Keratinocyte (primary cell): ENCODE data around the gene PLEKHO1. TPM values are rescaled to one million over a fixed set of nuclear protein-coding genes. Genes with fewer than 3 reads are reported as not detected.

Experiments used
- DNase-seq: peaks from one replicate; pipeline ENCODE4 v3.0.0-alpha.2; 2011; ENCODE audit warnings: low read depth, missing footprints, low spot score
- FAIRE-seq: peaks from 2 replicates; lab custom pipeline; 2011; peaks lifted over from hg19 to GRCh38; lab: Jason Lieb, UNC
- H2AFZ ChIP-seq: 2 replicates; pipeline ENCODE4 v1.6.0; 2012; ENCODE audit warnings: low read length, control low read depth, inconsistent platforms; ENCODE audit not compliant: control insufficient read depth
- H3K27ac ChIP-seq: 2 replicates; pipeline ENCODE4 v1.5.1; 2011; ENCODE audit warnings: low read length; ENCODE audit not compliant: control insufficient read depth, insufficient read depth
- H3K27me3 ChIP-seq: 3 replicates; pipeline ENCODE4 v1.6.0; 2011; ENCODE audit warnings: low read length; ENCODE audit not compliant: control insufficient read depth, insufficient read depth; ENCODE audit errors: extremely low read depth
- H3K36me3 ChIP-seq, 2 experiments: 2 replicates in 1 of 2; 3 replicates in 1 of 2; pipeline ENCODE4 v1.5.1; 2011; ENCODE audit warnings: low read length in 2 of 2, mild to moderate bottlenecking in 1 of 2; ENCODE audit not compliant: control insufficient read depth in 2 of 2, insufficient read depth in 2 of 2; ENCODE audit errors: extremely low read depth in 1 of 2
- H3K4me1 ChIP-seq: 3 replicates; pipeline ENCODE4 v1.5.1; 2011; ENCODE audit warnings: low read length; ENCODE audit not compliant: control insufficient read depth, insufficient read depth; ENCODE audit errors: extremely low read depth
- H3K4me2 ChIP-seq: 3 replicates; pipeline ENCODE4 v1.6.0; 2011; ENCODE audit warnings: low read depth, low read length; ENCODE audit not compliant: control insufficient read depth, insufficient read depth; ENCODE audit errors: extremely low read depth
- H3K4me3 ChIP-seq, 3 experiments: fragments of 200-600 bp in 1 of 3; sonication (generic) in 1 of 3; 2 replicates in 2 of 3; 3 replicates in 1 of 3; pipeline ENCODE4 v1.5.1; 2011 to 2016; ENCODE audit warnings: low read length in 3 of 3, mild to moderate bottlenecking in 3 of 3, control low read depth in 2 of 3, inconsistent platforms in 1 of 3, low read depth in 1 of 3, mixed read lengths in 1 of 3, mixed run types in 1 of 3, moderate library complexity in 1 of 3; ENCODE audit not compliant: control insufficient read depth in 2 of 3, insufficient read depth in 2 of 3; ENCODE audit errors: extremely low read depth in 1 of 3
- H3K79me2 ChIP-seq: 2 replicates; pipeline ENCODE4 v1.6.0; 2012; ENCODE audit warnings: low read length; ENCODE audit not compliant: control insufficient read depth, insufficient read depth
- H3K9ac ChIP-seq: 3 replicates; pipeline ENCODE4 v1.6.0; 2011; ENCODE audit warnings: low read length; ENCODE audit not compliant: control insufficient read depth, insufficient read depth; ENCODE audit errors: extremely low read depth
- H3K9me1 ChIP-seq: 3 replicates; pipeline ENCODE4 v1.6.0; 2011; ENCODE audit warnings: low read length; ENCODE audit not compliant: control insufficient read depth, insufficient read depth; ENCODE audit errors: extremely low read depth
- H3K9me3 ChIP-seq: 2 replicates; pipeline ENCODE4 v1.5.1; 2012; ENCODE audit warnings: low read depth, low read length; ENCODE audit not compliant: control insufficient read depth
- H4K20me1 ChIP-seq: 3 replicates; pipeline ENCODE4 v1.6.0; 2011; ENCODE audit warnings: low read length; ENCODE audit not compliant: control insufficient read depth, insufficient read depth; ENCODE audit errors: extremely low read depth
- EZH2 ChIP-seq: IDR thresholded peaks from one replicate; pipeline ENCODE4 v1.6.1; 2012; ENCODE audit warnings: inconsistent platforms, mild to moderate bottlenecking, low read length, moderate library complexity
- dilution Hi-C: fragments of 300-500 bp; cut with MboI; formaldehyde crosslinking; loops from one replicate; pipeline ENCODE4 v1.7.0; 2020; ENCODE audit warnings: low sequenced_read_pairs; ENCODE audit not compliant: extremely low pct_ligation_motif_present
- polyA plus RNA-seq, 5 experiments: library from polyadenylated mRNA; depleted of rRNA in 3 of 5; stranded (reverse) in 3 of 5; stranded (forward) in 1 of 5; unstranded in 1 of 5; fragments of >200 nt; gene quantifications; 1 replicate in 1 of 5; 2 replicates in 3 of 5; 3 replicates in 1 of 5; pipeline versions ENCODE4 v1.2.1 to v1.2.3, GENCODE V29; 2011 to 2012; ENCODE audit warnings: missing spikeins in 2 of 5, low read depth in 1 of 5, low replicate concordance in 1 of 5
- TF ChIP-seq, protein P1 (sequence below), 3 experiments: IDR thresholded peaks in 1 of 3; conservative IDR thresholded peaks in 1 of 3; optimal IDR thresholded peaks in 1 of 3; 2 replicates in 2 of 3; 3 replicates in 1 of 3; pipeline versions ENCODE3 to v1.5.1; 2011; ENCODE audit warnings: low read length in 3 of 3, mild to moderate bottlenecking in 3 of 3, moderate library complexity in 2 of 3, control low read depth in 1 of 3, inconsistent platforms in 1 of 3; ENCODE audit not compliant: insufficient read depth in 2 of 3; ENCODE audit errors: extremely low read depth in 1 of 3

PLEKHO1 gene
- polyA plus RNA-seq, 1 donor (not counting 4 experiments of a cell fraction or from before 2014, with no cell fraction given): 2.7 TPM

DNA sequence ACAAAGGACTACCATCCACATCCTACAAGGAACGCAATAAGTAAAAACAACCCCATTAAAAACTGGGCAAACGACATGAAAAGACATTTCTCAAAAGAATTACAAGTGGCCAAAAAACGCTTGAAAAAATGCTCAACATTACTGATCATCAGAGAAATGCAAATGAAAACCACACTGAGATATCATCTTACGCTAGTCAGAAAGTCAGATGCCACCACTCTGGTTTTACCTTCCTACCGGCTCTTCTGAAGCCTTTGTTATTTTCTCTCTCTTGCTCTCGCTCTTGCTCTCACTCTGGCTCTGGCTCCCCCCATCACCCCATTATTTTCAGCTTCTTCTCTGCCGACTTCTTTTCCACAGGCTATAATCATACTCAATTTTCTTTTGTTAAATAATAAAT is 43.4 kb upstream of the PLEKHO1 start:
- no peaks in the 10 kb centered on the region for H3K36me3 ChIP-seq
- TF ChIP-seq, protein P1, sequence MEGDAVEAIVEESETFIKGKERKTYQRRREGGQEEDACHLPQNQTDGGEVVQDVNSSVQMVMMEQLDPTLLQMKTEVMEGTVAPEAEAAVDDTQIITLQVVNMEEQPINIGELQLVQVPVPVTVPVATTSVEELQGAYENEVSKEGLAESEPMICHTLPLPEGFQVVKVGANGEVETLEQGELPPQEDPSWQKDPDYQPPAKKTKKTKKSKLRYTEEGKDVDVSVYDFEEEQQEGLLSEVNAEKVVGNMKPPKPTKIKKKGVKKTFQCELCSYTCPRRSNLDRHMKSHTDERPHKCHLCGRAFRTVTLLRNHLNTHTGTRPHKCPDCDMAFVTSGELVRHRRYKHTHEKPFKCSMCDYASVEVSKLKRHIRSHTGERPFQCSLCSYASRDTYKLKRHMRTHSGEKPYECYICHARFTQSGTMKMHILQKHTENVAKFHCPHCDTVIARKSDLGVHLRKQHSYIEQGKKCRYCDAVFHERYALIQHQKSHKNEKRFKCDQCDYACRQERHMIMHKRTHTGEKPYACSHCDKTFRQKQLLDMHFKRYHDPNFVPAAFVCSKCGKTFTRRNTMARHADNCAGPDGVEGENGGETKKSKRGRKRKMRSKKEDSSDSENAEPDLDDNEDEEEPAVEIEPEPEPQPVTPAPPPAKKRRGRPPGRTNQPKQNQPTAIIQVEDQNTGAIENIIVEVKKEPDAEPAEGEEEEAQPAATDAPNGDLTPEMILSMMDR (optimal IDR thresholded peaks at IDR 0.05 in 1 of 3, IDR thresholded peaks at IDR 0.05 in 1 of 3, conservative IDR thresholded peaks at IDR 0.05 in 1 of 3; ENCODE audit: extremely low read depth in 1 of 3, insufficient read depth in 2 of 3, low read length in 3 of 3): no peak
- TF ChIP-seq EZH2: no peak
- H4K20me1 ChIP-seq: no peaks in the 10 kb centered on the region
- DNase-seq (no peak), FAIRE-seq (no peak)
- H3K9me1 ChIP-seq: no peaks in the 10 kb centered on the region
- H3K4me2 ChIP-seq: no peak overlapping the region
- no peak overlapping the region for H3K27ac ChIP-seq
- dilution Hi-C loops: no loop called here
- no peak overlapping the region for H3K4me3 ChIP-seq
- H3K27me3 ChIP-seq: no peaks in the 10 kb centered on the region
- no peaks in the 10 kb centered on the region for H3K9me3 ChIP-seq
- no peaks in the 10 kb centered on the region for H3K4me1 ChIP-seq
- H3K9ac ChIP-seq: no peak overlapping the region
- no peaks in the 10 kb centered on the region for H3K79me2 ChIP-seq
- no peak overlapping the region for H2AFZ ChIP-seq

DNA sequence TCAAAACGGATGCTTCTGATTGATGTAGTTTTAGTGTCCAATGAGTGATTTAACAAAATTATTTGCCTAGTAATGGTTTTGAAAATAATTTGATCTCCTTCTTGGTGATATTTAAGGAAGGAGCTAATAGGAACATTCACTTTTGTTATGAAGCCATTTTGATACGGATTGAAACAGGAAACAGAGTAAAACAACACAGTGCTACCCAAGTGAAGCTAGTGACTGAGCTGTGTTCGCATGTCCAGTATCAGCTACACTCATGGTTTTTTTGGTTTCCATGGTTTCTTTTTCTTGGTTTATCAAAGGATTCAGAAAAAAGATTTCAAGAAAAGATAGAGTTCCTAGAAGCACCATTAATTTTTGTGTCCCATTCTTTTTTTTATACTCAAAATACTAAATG is 40.1 kb upstream of the PLEKHO1 start:
- H3K27me3 ChIP-seq: no peaks in the 10 kb centered on the region
- no peaks in the 10 kb centered on the region for H4K20me1 ChIP-seq
- TF ChIP-seq, protein P1 (optimal IDR thresholded peaks at IDR 0.05 in 1 of 3, IDR thresholded peaks at IDR 0.05 in 1 of 3, conservative IDR thresholded peaks at IDR 0.05 in 1 of 3; ENCODE audit: extremely low read depth in 1 of 3, insufficient read depth in 2 of 3, low read length in 3 of 3): no peak
- no peak for TF ChIP-seq EZH2
- H3K9ac ChIP-seq: no peak overlapping the region
- DNase-seq (no peak), FAIRE-seq (no peak)
- no peaks in the 10 kb centered on the region for H3K79me2 ChIP-seq
- dilution Hi-C loops: no loop called here
- no peaks in the 10 kb centered on the region for H3K9me1 ChIP-seq
- H3K4me1 ChIP-seq: no peaks in the 10 kb centered on the region
- H3K36me3 ChIP-seq: peaks cover 0 to 4% of the 10 kb centered on the region in 2 experiments
- H3K9me3 ChIP-seq: no peaks in the 10 kb centered on the region
- H2AFZ ChIP-seq: no peak overlapping the region
- H3K4me3 ChIP-seq: no peak overlapping the region
- H3K27ac ChIP-seq: no peak overlapping the region
- H3K4me2 ChIP-seq: no peak overlapping the region
